Small intestine (tissue), 16 donors: Measurements from ENCODE around the gene PEAK1. TPM values are rescaled to one million over a fixed set of nuclear protein-coding genes. Genes with fewer than 3 reads are reported as not detected.

Experiments used
- DNase-seq, 2 donors: peaks; one replicate each; pipeline versions ENCODE4 v3.0.0 to v3.0.0-alpha.2; 2013
- FAIRE-seq: peaks from 2 replicates; lab custom pipeline; 2012; peaks lifted over from hg19 to GRCh38; lab: Jason Lieb, UNC
- H3K27ac ChIP-seq, 3 donors: one replicate each; pipeline ENCODE4 v1.5.1; 2013; ENCODE audit warnings: low read length in 2 of 3, mild to moderate bottlenecking in 2 of 3, control low read depth in 1 of 3, inconsistent platforms in 1 of 3, low read depth in 1 of 3, moderate library complexity in 1 of 3
- H3K27me3 ChIP-seq, 3 donors: one replicate each; pipeline ENCODE4 v1.6.1; 2013; ENCODE audit warnings: low read length in 3 of 3, inconsistent platforms in 1 of 3; ENCODE audit not compliant: control insufficient read depth in 3 of 3, insufficient read depth in 3 of 3
- H3K36me3 ChIP-seq, 3 donors: one replicate each; pipeline ENCODE4 v1.6.1; 2013; ENCODE audit warnings: low read length in 3 of 3, inconsistent platforms in 1 of 3, low read depth in 1 of 3, mild to moderate bottlenecking in 1 of 3, moderate library complexity in 1 of 3; ENCODE audit not compliant: control insufficient read depth in 3 of 3, insufficient read depth in 2 of 3
- H3K4me1 ChIP-seq, 3 donors: one replicate each; pipeline ENCODE4 v1.6.1; 2013; ENCODE audit warnings: low read length in 2 of 3, inconsistent platforms in 1 of 3, low read depth in 1 of 3, mild to moderate bottlenecking in 1 of 3, moderate library complexity in 1 of 3; ENCODE audit not compliant: control insufficient read depth in 3 of 3, insufficient read depth in 2 of 3
- H3K4me3 ChIP-seq, 3 donors: one replicate each; pipeline ENCODE4 v1.5.1; 2013; ENCODE audit warnings: low read length in 3 of 3, control low read depth in 1 of 3, inconsistent platforms in 1 of 3, low read depth in 1 of 3, mild to moderate bottlenecking in 1 of 3, moderate library complexity in 1 of 3
- H3K9me3 ChIP-seq, 2 donors: one replicate each; pipeline ENCODE4 v1.6.1; 2013; ENCODE audit warnings: low read depth in 1 of 2, low read length in 1 of 2; ENCODE audit not compliant: control insufficient read depth in 2 of 2, insufficient read depth in 1 of 2
- WGBS, 3 donors: extraction: QIAGEN DNeasy Blood & Tissue Kit; methylation state at CpG; one replicate each; pipeline ENCODE4 v1.1.7; 2013; 5-methylcytosine and 5-hydroxymethylcytosine counted together
- long read RNA-seq, 10 donors: transcript quantifications; one replicate each; lab custom pipeline, GENCODE V29; 2026
- polyA plus RNA-seq, 4 donors: library from polyadenylated mRNA; stranded (reverse) in 3 of 4; unstranded in 1 of 4; fragments of 200-250 nt in 3 of 4; fragments of 120-200 nt in 1 of 4; gene quantifications; one replicate each; pipeline versions ENCODE4 v1.2.1 to v1.2.3, GENCODE V29; 2013
- donor health status: healthy with polysubstance abuse.
- donor health status: control.
- donor health status: control.
- donor health status: Bipolar disorder and iron deficiency.
- donor health status: healthy.

The PEAK1 gene, protein sequence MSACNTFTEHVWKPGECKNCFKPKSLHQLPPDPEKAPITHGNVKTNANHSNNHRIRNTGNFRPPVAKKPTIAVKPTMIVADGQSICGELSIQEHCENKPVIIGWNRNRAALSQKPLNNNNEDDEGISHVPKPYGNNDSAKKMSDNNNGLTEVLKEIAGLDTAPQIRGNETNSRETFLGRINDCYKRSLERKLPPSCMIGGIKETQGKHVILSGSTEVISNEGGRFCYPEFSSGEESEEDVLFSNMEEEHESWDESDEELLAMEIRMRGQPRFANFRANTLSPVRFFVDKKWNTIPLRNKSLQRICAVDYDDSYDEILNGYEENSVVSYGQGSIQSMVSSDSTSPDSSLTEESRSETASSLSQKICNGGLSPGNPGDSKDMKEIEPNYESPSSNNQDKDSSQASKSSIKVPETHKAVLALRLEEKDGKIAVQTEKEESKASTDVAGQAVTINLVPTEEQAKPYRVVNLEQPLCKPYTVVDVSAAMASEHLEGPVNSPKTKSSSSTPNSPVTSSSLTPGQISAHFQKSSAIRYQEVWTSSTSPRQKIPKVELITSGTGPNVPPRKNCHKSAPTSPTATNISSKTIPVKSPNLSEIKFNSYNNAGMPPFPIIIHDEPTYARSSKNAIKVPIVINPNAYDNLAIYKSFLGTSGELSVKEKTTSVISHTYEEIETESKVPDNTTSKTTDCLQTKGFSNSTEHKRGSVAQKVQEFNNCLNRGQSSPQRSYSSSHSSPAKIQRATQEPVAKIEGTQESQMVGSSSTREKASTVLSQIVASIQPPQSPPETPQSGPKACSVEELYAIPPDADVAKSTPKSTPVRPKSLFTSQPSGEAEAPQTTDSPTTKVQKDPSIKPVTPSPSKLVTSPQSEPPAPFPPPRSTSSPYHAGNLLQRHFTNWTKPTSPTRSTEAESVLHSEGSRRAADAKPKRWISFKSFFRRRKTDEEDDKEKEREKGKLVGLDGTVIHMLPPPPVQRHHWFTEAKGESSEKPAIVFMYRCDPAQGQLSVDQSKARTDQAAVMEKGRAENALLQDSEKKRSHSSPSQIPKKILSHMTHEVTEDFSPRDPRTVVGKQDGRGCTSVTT (N-terminal part only)
- 10 to 100 TPM in 1 of 4 donors, 1 to 10 TPM in 3; 1.4 to 24.8 (median 5.3) TPM for polyA plus RNA-seq
- long read RNA-seq, donor 1 = 0 reads
- long read RNA-seq, donor 2 = 0 reads
- long read RNA-seq, donor 3 = 0 reads
- long read RNA-seq, donor 4 = 0 reads
- long read RNA-seq, donor 5 = 0 reads
- long read RNA-seq, donor 6, full-length matches to known transcripts = 1 of 1 reads
- long read RNA-seq, donor 6, partial matches to known transcripts = 0 of 1 reads
- long read RNA-seq, donor 6, other reads (novel, unspliced or antisense) = 0 of 1 reads
- long read RNA-seq, donor 7, full-length matches to known transcripts = 1 of 7 reads
- long read RNA-seq, donor 7, partial matches to known transcripts = 6 of 7 reads
- long read RNA-seq, donor 7, other reads (novel, unspliced or antisense) = 0 of 7 reads
- long read RNA-seq, donor 8 = 0 reads
- long read RNA-seq, donor 9 = 0 reads
- long read RNA-seq, donor 10, full-length matches to known transcripts = 3 of 3 reads
- long read RNA-seq, donor 10, partial matches to known transcripts = 0 of 3 reads
- long read RNA-seq, donor 10, other reads (novel, unspliced or antisense) = 0 of 3 reads

DNA sequence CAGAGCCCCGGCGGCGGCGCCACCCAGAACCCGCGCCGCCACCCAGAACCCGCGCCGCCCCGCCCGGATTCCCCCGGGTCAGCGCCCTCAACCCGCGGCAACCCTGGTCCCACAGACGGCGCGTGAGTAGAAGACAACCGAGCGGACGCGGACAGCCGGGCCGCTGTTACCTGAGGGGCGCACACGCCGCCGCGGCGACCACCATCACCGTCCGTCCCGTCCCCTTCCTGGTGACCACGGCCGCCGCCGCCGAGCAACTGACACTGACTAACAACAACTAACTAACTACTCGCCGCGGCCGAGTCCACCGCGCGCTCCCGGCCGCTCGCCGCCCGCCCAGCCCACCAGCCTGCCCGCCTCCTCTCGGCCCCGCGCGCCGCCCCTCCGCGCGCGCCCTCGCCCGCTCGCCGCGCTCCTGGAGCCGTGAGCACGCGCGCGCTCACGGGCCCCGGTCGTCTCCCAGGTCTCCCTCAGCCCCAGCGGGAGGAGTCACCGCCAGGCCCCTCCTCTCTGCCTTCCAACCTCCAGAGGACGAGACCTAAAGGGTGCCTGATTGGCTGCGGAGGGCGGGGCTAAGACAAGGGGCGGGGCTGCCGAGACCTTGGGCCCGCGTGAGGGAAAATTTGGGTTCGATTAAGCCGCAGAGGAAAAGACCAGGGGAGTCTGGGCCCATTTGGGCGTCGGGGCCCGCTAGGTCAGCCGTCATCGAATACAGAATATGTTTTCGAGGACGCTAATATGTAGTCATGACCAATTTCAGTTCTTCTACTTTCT is at the start of gene PEAK1:
Gene PEAK1 (minus strand): TSS at position 269 of the 774 bp plus-strand sequence. CDS start 238,178 bp downstream, outside the sequence.
- no peaks in the 10 kb centered on the region for H3K36me3 ChIP-seq
- peak within 1 kb of the TSS; percentile 80 to 91 (median 82) for H3K4me3 ChIP-seq
- no peak for FAIRE-seq
- no peaks in the 10 kb centered on the region for H3K9me3 ChIP-seq
- peaks cover 0 to 17% (median 12%) of the 10 kb centered on the region in 3 donors for H3K4me1 ChIP-seq
- 0% methylated on average over 30 to 92 of the region's 92 CpGs for WGBS, 3 donors
- peak; percentile 99 to 100 for DNase-seq
- H3K27me3 ChIP-seq = no peaks in the 10 kb centered on the region
- peak within 1 kb of the TSS; percentile 79 to 98 (median 93) for H3K27ac ChIP-seq

DNA sequence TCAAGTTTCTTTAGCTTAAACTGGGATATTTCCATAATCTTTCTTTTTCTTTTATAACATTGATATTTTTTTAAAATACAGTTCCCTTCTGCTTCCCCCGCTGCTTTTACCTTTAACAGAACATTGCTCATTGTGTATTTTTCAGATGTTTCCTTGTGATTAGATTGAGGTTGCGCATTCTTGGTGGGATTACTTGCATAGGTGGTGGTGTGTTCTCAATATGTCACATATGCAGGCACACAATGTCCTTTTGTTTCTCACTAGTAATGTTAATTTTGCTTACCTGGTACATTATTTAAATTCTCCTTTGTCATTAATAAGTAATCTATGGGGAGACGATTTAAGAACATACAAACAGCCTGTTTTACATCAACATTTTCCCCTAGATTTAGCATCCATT is 49.0 kb upstream of the PEAK1 start:
- FAIRE-seq = no peak
- H3K9me3 ChIP-seq = no peaks in the 10 kb centered on the region
- H3K4me3 ChIP-seq = no peak overlapping the region
- peaks cover 17 to 27% (median 18%) of the 10 kb centered on the region in 3 donors for H3K36me3 ChIP-seq
- H3K4me1 ChIP-seq = no peaks in the 10 kb centered on the region
- H3K27me3 ChIP-seq = no peaks in the 10 kb centered on the region
- DNase-seq = no peak
- H3K27ac ChIP-seq = no peak overlapping the region
- WGBS, 3 donors = 81 to 91% (median 86%) methylated on average over 3 of the region's 3 CpGs

DNA sequence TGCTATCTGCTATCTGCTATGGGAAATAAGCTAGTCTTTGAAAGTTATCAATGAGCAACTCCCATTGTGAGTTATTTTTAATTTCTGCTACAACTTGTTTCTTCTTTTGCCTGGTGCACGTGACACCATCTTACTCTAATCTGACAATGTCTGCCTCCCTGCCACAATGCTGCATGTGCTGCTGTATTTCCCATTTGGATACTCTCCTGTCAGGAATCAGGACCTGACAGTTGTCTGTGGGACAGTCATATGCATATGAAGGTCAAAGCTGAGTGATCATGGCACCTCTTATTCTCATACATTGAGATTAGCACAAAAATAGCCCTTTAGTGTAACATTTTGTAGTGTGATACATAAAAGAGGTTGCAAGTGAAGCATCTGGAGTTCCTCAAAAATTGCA is 46.6 kb upstream of the PEAK1 start:
- Histone ChIP-seq H3K9me3 (no peaks in the 10 kb centered on the region), H3K4me1 (no peaks in the 10 kb centered on the region), H3K27me3 (no peaks in the 10 kb centered on the region), H3K36me3 (peaks cover 12 to 22% (median 15%) of the 10 kb centered on the region in 3 donors), H3K27ac (no peak overlapping the region), H3K4me3 (no peak overlapping the region)
- WGBS, 3 donors = 87 to 100% (median 96%) methylated on average over 1 of the region's 1 CpG
- DNase-seq = no peak
- FAIRE-seq = no peak

DNA sequence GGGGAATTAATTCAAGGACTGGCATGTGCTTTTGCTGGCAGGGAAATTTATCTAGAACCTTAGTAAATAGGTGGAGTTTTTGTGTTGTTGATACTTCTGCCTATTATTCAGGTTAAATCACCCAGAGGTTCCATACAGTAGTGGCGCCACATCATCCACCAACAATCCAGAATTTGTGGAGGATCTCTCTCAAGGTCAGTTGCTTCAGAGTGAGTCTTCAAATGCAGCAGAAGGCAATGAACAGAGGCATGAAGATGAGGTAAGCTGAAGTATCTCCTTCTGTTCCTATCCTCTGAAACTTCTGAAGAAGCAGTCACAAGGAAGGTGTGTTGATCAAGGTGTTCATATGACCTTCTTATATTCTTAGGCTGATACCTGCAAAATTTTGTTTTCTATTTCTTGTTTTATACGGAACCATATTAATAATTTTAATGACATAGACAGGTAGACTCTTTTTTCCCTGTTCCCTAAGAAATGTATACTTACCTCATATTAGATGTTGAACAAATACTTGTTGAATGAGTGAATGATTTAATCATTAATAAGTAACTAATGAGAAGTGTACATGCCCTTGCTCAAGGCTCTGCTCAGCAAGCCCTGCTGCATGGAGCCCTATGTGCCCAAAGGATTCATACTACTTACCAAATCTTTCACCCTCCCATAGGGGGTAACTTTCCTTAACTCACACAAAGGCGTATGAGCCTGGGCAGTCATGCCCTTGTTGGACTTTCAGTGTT is 44.4 kb upstream of the PEAK1 start:
- whole genome bisulfite sequencing, 3 donors = 90 to 97% (median 91%) methylated on average over 3 of the region's 3 CpGs
- DNase-seq (no peak), FAIRE-seq (no peak)
- Histone ChIP-seq H3K9me3 (no peaks in the 10 kb centered on the region), H3K27me3 (no peaks in the 10 kb centered on the region), H3K4me1 (no peaks in the 10 kb centered on the region), H3K27ac (no peak overlapping the region), H3K36me3 (peaks cover 6 to 17% (median 12%) of the 10 kb centered on the region in 3 donors), H3K4me3 (no peak overlapping the region)

DNA sequence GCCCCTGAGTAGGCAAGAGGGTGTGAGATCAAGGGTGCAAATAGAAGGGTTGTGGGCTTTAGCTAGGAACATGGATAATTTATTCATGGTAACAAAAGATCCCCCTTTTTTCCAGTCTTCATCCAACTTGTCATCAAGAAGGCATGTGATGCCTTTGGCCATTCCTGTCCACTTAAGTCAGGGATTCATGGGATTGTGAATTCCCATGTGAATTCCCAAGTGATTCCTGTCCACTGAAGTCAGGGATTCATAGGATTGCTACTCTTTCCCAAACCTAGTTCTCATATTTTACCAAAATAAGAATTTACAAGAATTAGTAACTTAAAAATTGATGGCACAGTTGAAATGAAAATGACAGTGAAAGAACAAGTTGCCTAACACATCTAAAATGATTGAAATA is 41.6 kb upstream of the PEAK1 start:
- Histone ChIP-seq H3K27me3 (no peaks in the 10 kb centered on the region), H3K9me3 (no peaks in the 10 kb centered on the region), H3K4me3 (no peak overlapping the region), H3K27ac (no peak overlapping the region), H3K4me1 (peaks cover 0 to 14% (median 3%) of the 10 kb centered on the region in 3 donors), H3K36me3 (peaks cover 0 to 15% (median 6%) of the 10 kb centered on the region in 3 donors)
- DNase-seq = no peak
- FAIRE-seq = no peak

DNA sequence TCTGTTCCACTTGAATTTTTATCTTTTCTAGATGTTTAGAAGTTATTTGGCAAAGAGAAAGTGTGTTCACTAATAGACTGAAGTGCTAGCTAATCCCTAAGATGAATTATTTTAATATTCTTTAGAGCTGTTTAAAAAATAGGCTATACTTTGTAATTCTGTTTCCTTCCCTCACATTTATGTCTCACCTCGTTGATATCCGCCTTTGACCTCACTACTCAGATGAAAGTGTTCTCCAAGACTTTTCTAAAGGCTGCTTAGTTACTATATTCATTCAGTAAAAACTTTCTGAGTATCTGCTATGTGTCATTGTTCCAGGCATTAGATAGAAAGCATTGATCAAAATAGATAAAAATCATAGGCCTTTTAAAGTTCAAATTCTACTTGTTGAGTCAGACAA is 39.1 kb upstream of the PEAK1 start:
- WGBS, 3 donors = 79 to 95% (median 85%) methylated on average over 2 of the region's 2 CpGs
- DNase-seq (no peak), FAIRE-seq (no peak)
- Histone ChIP-seq H3K4me3 (no peak overlapping the region), H3K4me1 (peaks cover 2 to 21% (median 3%) of the 10 kb centered on the region in 3 donors), H3K27me3 (no peaks in the 10 kb centered on the region), H3K36me3 (peaks cover 0 to 4% (median 0%) of the 10 kb centered on the region in 3 donors), H3K9me3 (no peaks in the 10 kb centered on the region), H3K27ac (no peak overlapping the region)

DNA sequence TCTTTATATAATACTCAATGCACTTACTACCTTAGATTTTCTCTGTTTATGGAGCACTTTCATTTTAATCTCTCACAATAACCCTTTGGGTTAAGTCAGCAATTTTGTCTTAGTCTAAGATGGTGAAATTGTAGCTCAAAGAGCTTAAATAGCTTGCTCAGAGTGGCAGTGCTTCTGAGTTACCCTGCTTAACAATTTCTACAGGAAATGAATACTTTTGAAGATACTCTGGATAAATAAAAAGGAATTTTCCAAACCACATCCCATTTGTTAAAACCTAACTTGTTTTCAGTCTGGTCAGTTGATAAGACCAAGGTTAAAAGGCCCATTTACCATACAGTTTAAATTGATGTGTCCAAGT is 38.0 kb upstream of the PEAK1 start:
- Histone ChIP-seq H3K27ac (no peak overlapping the region), H3K36me3 (peaks cover 0 to 4% (median 0%) of the 10 kb centered on the region in 3 donors), H3K27me3 (no peaks in the 10 kb centered on the region), H3K4me1 (peaks cover 2 to 21% (median 3%) of the 10 kb centered on the region in 3 donors), H3K9me3 (no peaks in the 10 kb centered on the region), H3K4me3 (no peak overlapping the region)
- DNase-seq = no peak
- FAIRE-seq = no peak
